ENCODE data around the gene BLM.

- TF ChIP-seq CTCF (IDR thresholded peaks at IDR 0.05) = no peak
- TF ChIP-seq POLR2AphosphoS5 (IDR thresholded peaks at IDR 0.05) = no peak
Measured at GRCh38 chr15:90735923-90736322, 18.8 kb downstream of the BLM start.

Data from suprapubic skin (tissue), 3 donors.